B cell (primary cell): Measurements from ENCODE around the gene MNT. TPM values are rescaled to one million over a fixed set of nuclear protein-coding genes. Genes with fewer than 3 reads are reported as not detected.

Experiments used
- ATAC-seq: fragments of 200-7000 bp; cut with Tn5 transposase; one replicate; pipeline ENCODE4 v1.10.0; 2021; ENCODE audit warnings: low read depth, mild to moderate bottlenecking, moderate number of reproducible peaks, moderate library complexity
- CTCF ChIA-PET: fragments of 350-600 bp; sonication (Branson Sonifier 250); formaldehyde crosslinking; loops from one replicate; lab custom pipeline; 2021; ENCODE audit warnings: antibody characterized with exemption, inconsistent platforms; lab: Charles Lee
- POLR2A ChIA-PET: fragments of 350-600 bp; sonication (Branson Sonifier 250); formaldehyde crosslinking; loops from one replicate; lab custom pipeline; 2021; ENCODE audit warnings: antibody characterized with exemption; lab: Charles Lee
- DNase-seq: peaks from one replicate; pipeline ENCODE4 v3.0.0; 2013
- H2AFZ ChIP-seq: 2 replicates; pipeline ENCODE4 v1.6.1; 2012; ENCODE audit warnings: mild to moderate bottlenecking, low read depth, low read length; ENCODE audit not compliant: insufficient read depth, poor library complexity, severe bottlenecking
- H3K27ac ChIP-seq, 2 donors: 1 replicate in 1 of 2; 2 replicates in 1 of 2; pipeline ENCODE4 v1.5.1; 2012 to 2013; ENCODE audit warnings: low read length in 2 of 2, mild to moderate bottlenecking in 2 of 2, moderate library complexity in 1 of 2
- H3K27me3 ChIP-seq, 4 experiments: fragments of 200-600 bp in 1 of 4; sonication (generic) in 1 of 4; replicated peaks in 1 of 4; 1 replicate in 2 of 4; 2 replicates in 2 of 4; pipeline versions ENCODE4 v1.6.1 to v1.7.0; 2013 to 2016; ENCODE audit warnings: low read length in 3 of 4, mild to moderate bottlenecking in 2 of 4, mixed read lengths in 1 of 4, moderate library complexity in 1 of 4; ENCODE audit not compliant: insufficient read depth in 4 of 4, control insufficient read depth in 3 of 4; ENCODE audit errors: control extremely low read depth in 1 of 4
- H3K36me3 ChIP-seq, 2 experiments: replicated peaks in 1 of 2; 1 replicate in 1 of 2; 2 replicates in 1 of 2; pipeline versions ENCODE4 v1.6.1 to v1.7.1; 2013; ENCODE audit warnings: low read length in 1 of 2; ENCODE audit not compliant: insufficient read depth in 2 of 2, control insufficient read depth in 1 of 2; ENCODE audit errors: control extremely low read depth in 1 of 2, extremely low read depth in 1 of 2
- H3K4me1 ChIP-seq, 2 donors: fragments of 200-600 bp in 1 of 2; sonication (generic) in 1 of 2; 1 replicate in 1 of 2; 2 replicates in 1 of 2; pipeline versions ENCODE4 v1.5.1 to v1.6.1; 2013 to 2017; ENCODE audit warnings: low read length in 2 of 2; ENCODE audit not compliant: control insufficient read depth in 2 of 2, insufficient read depth in 2 of 2
- H3K4me2 ChIP-seq: replicated peaks from 2 replicates; pipeline ENCODE3; 2012; ENCODE audit warnings: mild to moderate bottlenecking, low read depth, low read length; ENCODE audit not compliant: poor library complexity, severe bottlenecking
- H3K4me3 ChIP-seq, 5 experiments: fragments of 200-600 bp in 1 of 5; sonication (generic) in 1 of 5; 1 replicate in 3 of 5; 2 replicates in 2 of 5; pipeline versions ENCODE4 v1.5.1 to v1.7.0; 2011 to 2016; ENCODE audit warnings: low read length in 4 of 5, mild to moderate bottlenecking in 4 of 5, low read depth in 2 of 5, control low read depth in 1 of 5, moderate library complexity in 1 of 5; ENCODE audit not compliant: insufficient read depth in 1 of 5; ENCODE audit errors: control extremely low read depth in 1 of 5, extremely low read depth in 1 of 5
- H3K79me2 ChIP-seq: fragments of 200-600 bp; sonication (generic); one replicate; pipeline ENCODE4 v1.6.0; 2016; ENCODE audit warnings: low read length; ENCODE audit not compliant: control insufficient read depth, insufficient read depth
- H3K9ac ChIP-seq: fragments of 200-600 bp; sonication (generic); 2 replicates; pipeline ENCODE4 v1.6.1; 2017; ENCODE audit warnings: mild to moderate bottlenecking, low read length, moderate library complexity
- H3K9me3 ChIP-seq, 3 donors: one replicate each; pipeline versions ENCODE4 v1.6.1 to v1.7.1; 2013; ENCODE audit warnings: low read length in 2 of 3; ENCODE audit not compliant: control insufficient read depth in 2 of 3, insufficient read depth in 1 of 3; ENCODE audit errors: control extremely low read depth in 1 of 3
- H4K20me1 ChIP-seq: 2 replicates; pipeline ENCODE4 v1.6.0; 2012; ENCODE audit warnings: mild to moderate bottlenecking, low read length; ENCODE audit not compliant: insufficient read depth, control insufficient read depth, poor library complexity, severe bottlenecking
- H3K27ac Mint-ChIP-seq: one replicate; pipeline ENCODE4 v1.8.0; 2021; ENCODE audit warnings: mixed read lengths
- H3K27me3 Mint-ChIP-seq: one replicate; pipeline ENCODE4 v1.8.0; 2021; ENCODE audit warnings: mixed read lengths
- H3K4me1 Mint-ChIP-seq: one replicate; pipeline ENCODE4 v1.8.0; 2021; ENCODE audit warnings: mixed read lengths
- H3K4me3 Mint-ChIP-seq: one replicate; pipeline ENCODE4 v1.8.0; 2021; ENCODE audit warnings: mixed read lengths
- H3K9me3 Mint-ChIP-seq: one replicate; pipeline ENCODE4 v1.8.0; 2022; ENCODE audit warnings: mixed read lengths; ENCODE audit not compliant: insufficient read depth
- CTCF ChIP-seq: fragments of 200-600 bp; IDR thresholded peaks from one replicate; pipeline ENCODE4 v1.8.0; 2022; ENCODE audit warnings: antibody characterized with exemption, mild to moderate bottlenecking
- EZH2 ChIP-seq: IDR thresholded peaks from 2 replicates; pipeline ENCODE4 v1.6.1; 2012; ENCODE audit warnings: borderline replicate concordance, low read depth, mild to moderate bottlenecking, moderate library complexity, low read length; ENCODE audit not compliant: insufficient read depth, poor library complexity, severe bottlenecking
- WGBS: methylation state at CpG from one replicate; pipeline ENCODE4 v1.1.5; 2013; ENCODE audit warnings: missing lambda C conversion rate; ENCODE audit not compliant: insufficient coverage; 5-methylcytosine and 5-hydroxymethylcytosine counted together
- intact Hi-C: fragments of 100-400 bp; cut with micrococcal nuclease; formaldehyde crosslinking; loops from one replicate; pipeline ENCODE4 v1.10.0; 2022
- polyA plus RNA-seq: library from polyadenylated mRNA; depleted of rRNA; stranded (reverse); fragments of >200 nt; gene quantifications from 2 replicates; pipeline ENCODE4 v1.2.3, GENCODE V29; 2012
- total RNA-seq, 2 donors: library from RNA; stranded (reverse); fragments of 120-200 nt in 1 of 2; gene quantifications; 1 replicate in 1 of 2; 2 replicates in 1 of 2; pipeline versions ENCODE4 v1.2.3 to v1.2.4, GENCODE V29; 2013 to 2022

The MNT gene
- total and polyA plus RNA-seq, 2 donors (not counting 1 experiment from before 2014, with no cell fraction given), result 20.0 to 68.5 TPM

- H3K9ac ChIP-seq, result no peak overlapping the region
- no peaks in the 10 kb centered on the region for H3K27me3 ChIP-seq
- H3K27ac ChIP-seq, result no peak overlapping the region
- no peaks in the 10 kb centered on the region for H3K79me2 ChIP-seq
- no peak overlapping the region for H2AFZ ChIP-seq
- DNase-seq (no peak), ATAC-seq (no peak)
- Mint-ChIP-seq H3K9me3 (no peaks in the 10 kb centered on the region), H3K4me1 (no peaks in the 10 kb centered on the region), H3K27ac (no peak overlapping the region), H3K27me3 (no peaks in the 10 kb centered on the region), H3K4me3 (no peak overlapping the region)
- CTCF ChIA-PET, result interaction anchor here (1.1 kb wide), 1 partner anchor 17 kb away, joined by 4 read pairs; no protein-coding TSS in a partner anchor
- WGBS, result 96% methylated on average over 18 of the region's 20 CpGs
- intact Hi-C loops, result no loop called here
- no peaks in the 10 kb centered on the region for H3K9me3 ChIP-seq
- POLR2A ChIA-PET, result no interaction called here
- TF ChIP-seq EZH2 (no peak), CTCF (no peak)
- no peak overlapping the region for H3K4me2 ChIP-seq
- H3K4me1 ChIP-seq, result no peaks in the 10 kb centered on the region
- no peak overlapping the region for H3K4me3 ChIP-seq
- no peaks in the 10 kb centered on the region for H4K20me1 ChIP-seq
- H3K36me3 ChIP-seq, result peaks cover 0 to 17% of the 10 kb centered on the region in 2 experiments
Measured at GRCh38 chr17:2365132-2365531, 35.7 kb downstream of the MNT start.

DNA sequence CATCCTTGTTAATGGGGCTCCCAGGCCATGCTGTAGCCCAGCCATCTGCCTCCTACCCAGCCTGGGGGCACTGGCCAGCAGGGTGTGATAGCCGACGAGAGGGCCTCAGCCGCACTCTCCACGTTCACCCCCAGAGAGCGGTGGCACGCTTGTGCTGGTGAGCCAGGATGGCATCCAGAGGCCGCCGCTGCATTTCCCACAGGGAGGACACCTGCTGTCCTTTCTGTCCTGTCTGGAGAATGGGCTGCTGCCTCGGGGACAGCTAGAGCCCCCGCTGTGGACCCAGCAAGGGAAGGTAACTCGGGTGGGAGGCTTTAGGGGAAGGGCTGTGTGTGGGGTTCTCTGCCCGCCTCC is 36.1 kb downstream of the MNT start:
- no peaks in the 10 kb centered on the region for H4K20me1 ChIP-seq
- intact Hi-C loops, result no loop called here
- 97% methylated on average over 8 of the region's 12 CpGs for WGBS
- no peak overlapping the region for H3K9ac ChIP-seq
- H3K4me3 ChIP-seq, result no peak overlapping the region
- no peak overlapping the region for H2AFZ ChIP-seq
- TF ChIP-seq EZH2 (no peak), CTCF (no peak)
- no peaks in the 10 kb centered on the region for H3K9me3 Mint-ChIP-seq
- H3K36me3 ChIP-seq, result peaks cover 0 to 17% of the 10 kb centered on the region in 2 experiments
- no peak overlapping the region for H3K27ac Mint-ChIP-seq
- no peak overlapping the region for H3K4me3 Mint-ChIP-seq
- H3K79me2 ChIP-seq, result no peaks in the 10 kb centered on the region
- ChIA-PET POLR2A (no interaction called here), CTCF (interaction anchor here (1.1 kb wide), 1 partner anchor 18 kb away, joined by 4 read pairs; no protein-coding TSS in a partner anchor)
- no peaks in the 10 kb centered on the region for H3K27me3 ChIP-seq
- no peaks in the 10 kb centered on the region for H3K27me3 Mint-ChIP-seq
- no peak overlapping the region for H3K27ac ChIP-seq
- no peaks in the 10 kb centered on the region for H3K9me3 ChIP-seq
- H3K4me1 ChIP-seq, result no peaks in the 10 kb centered on the region
- ATAC-seq (no peak), DNase-seq (no peak)
- H3K4me2 ChIP-seq, result no peak overlapping the region
- no peaks in the 10 kb centered on the region for H3K4me1 Mint-ChIP-seq
